IMR-90 (cell line): ENCODE results near the gene PRSS3. TPM values are rescaled to one million over a fixed set of nuclear protein-coding genes. Genes with fewer than 3 reads are reported as not detected.

Experiments used
- ATAC-seq: fragments of 200-7000 bp; cut with Tn5 transposase; 2 replicates; pipeline ENCODE4 v1.9.1; 2020; ENCODE audit warnings: low read depth, mild to moderate bottlenecking, moderate library complexity
- BruUV-seq: library from RNA; stranded (reverse); fragments of 400-500 nt; replicated peaks from 2 replicates; lab custom pipeline; 2021; lab: Mats Ljungman, UMichigan
- CTCF ChIA-PET: fragments of 300-600 bp; formaldehyde crosslinking; extraction: SDS; loops from one replicate; lab custom pipeline; 2021; ENCODE audit warnings: antibody characterized with exemption; lab: Yijun Ruan, JAX
- POLR2A ChIA-PET: fragments of 300-600 bp; sonication (Branson Sonifier 250); formaldehyde crosslinking; loops from one replicate; lab custom pipeline; 2022; ENCODE audit warnings: antibody characterized with exemption; ENCODE audit not compliant: unreplicated experiment; lab: Charles Lee
- DNase-seq: peaks from one replicate; pipeline ENCODE4 v3.0.0; 2013
- H2AFZ ChIP-seq: replicated peaks from 2 replicates; pipeline ENCODE3; 2013; ENCODE audit warnings: low read length, mild to moderate bottlenecking; ENCODE audit not compliant: poor library complexity
- H2AK5ac ChIP-seq: 2 replicates; pipeline ENCODE4 v1.6.1; 2013; ENCODE audit warnings: low read depth, low read length, inconsistent platforms
- H2AK9ac ChIP-seq: replicated peaks from 2 replicates; pipeline ENCODE3; 2013; ENCODE audit warnings: mild to moderate bottlenecking, low read depth, low read length, moderate library complexity; ENCODE audit not compliant: poor library complexity
- H2BK120ac ChIP-seq: 2 replicates; pipeline ENCODE4 v1.6.1; 2013; ENCODE audit warnings: low read depth, low read length, inconsistent platforms
- H2BK15ac ChIP-seq: 3 replicates; pipeline ENCODE4 v1.6.1; 2013; ENCODE audit warnings: low read depth, low read length, inconsistent platforms
- H2BK20ac ChIP-seq: 2 replicates; pipeline ENCODE4 v1.6.1; 2013; ENCODE audit warnings: low read depth, mild to moderate bottlenecking, inconsistent platforms, low read length, moderate library complexity
- H2BK5ac ChIP-seq: 2 replicates; pipeline ENCODE4 v1.6.1; 2013; ENCODE audit warnings: mild to moderate bottlenecking, low read depth, low read length, inconsistent platforms; ENCODE audit not compliant: poor library complexity, severe bottlenecking
- H3K14ac ChIP-seq: replicated peaks from 2 replicates; pipeline ENCODE4 v1.6.1; 2013; ENCODE audit warnings: low read depth, low read length, inconsistent platforms
- H3K18ac ChIP-seq: 2 replicates; pipeline ENCODE4 v1.6.1; 2013; ENCODE audit warnings: low read depth, low read length, control low read depth
- H3K23ac ChIP-seq: 2 replicates; pipeline ENCODE4 v1.6.1; 2013; ENCODE audit warnings: low read depth, low read length, inconsistent platforms
- H3K27ac ChIP-seq: 2 replicates; pipeline ENCODE4 v1.5.1; 2013; ENCODE audit warnings: mild to moderate bottlenecking, control low read depth, low read length; ENCODE audit not compliant: insufficient read depth
- H3K27me3 ChIP-seq: 2 replicates; pipeline ENCODE4 v1.6.1; 2013; ENCODE audit warnings: low read length; ENCODE audit not compliant: control insufficient read depth, insufficient read depth
- H3K36me3 ChIP-seq: 2 replicates; pipeline ENCODE4 v1.6.1; 2013; ENCODE audit warnings: low read length, mixed read lengths; ENCODE audit not compliant: control insufficient read depth, insufficient read depth
- H3K4ac ChIP-seq: 2 replicates; pipeline ENCODE4 v1.6.1; 2013; ENCODE audit warnings: low read depth, low read length, inconsistent platforms
- H3K4me1 ChIP-seq: 2 replicates; pipeline ENCODE4 v1.6.1; 2013; ENCODE audit warnings: low read length, mixed read lengths; ENCODE audit not compliant: control insufficient read depth, insufficient read depth
- H3K4me2 ChIP-seq: 2 replicates; pipeline ENCODE4 v1.6.1; 2013; ENCODE audit warnings: low read depth, mild to moderate bottlenecking, control low read depth, low read length, moderate library complexity
- H3K4me3 ChIP-seq: 2 replicates; pipeline ENCODE4 v1.5.1; 2013; ENCODE audit warnings: low read depth, mild to moderate bottlenecking, control low read depth, low read length, moderate library complexity; ENCODE audit not compliant: insufficient read depth
- H3K56ac ChIP-seq: 2 replicates; pipeline ENCODE4 v1.6.1; 2013; ENCODE audit warnings: low read length, inconsistent platforms; ENCODE audit not compliant: insufficient read depth; ENCODE audit errors: extremely low read depth
- H3K79me1 ChIP-seq, 2 experiments: 2 replicates each; pipeline ENCODE4 v1.6.1; 2013; ENCODE audit warnings: low read length in 2 of 2, inconsistent platforms in 1 of 2, low read depth in 1 of 2
- H3K9ac ChIP-seq: 2 replicates; pipeline ENCODE4 v1.6.1; 2013; ENCODE audit warnings: low read depth, low read length, control low read depth
- H3K9me1 ChIP-seq: 2 replicates; pipeline ENCODE4 v1.6.1; 2013; ENCODE audit warnings: low read length, inconsistent platforms; ENCODE audit not compliant: insufficient read depth
- H3K9me3 ChIP-seq: 2 replicates; pipeline ENCODE4 v1.6.1; 2013; ENCODE audit warnings: low read length; ENCODE audit not compliant: control insufficient read depth, insufficient read depth
- H4K20me1 ChIP-seq: 2 replicates; pipeline ENCODE4 v1.6.1; 2013; ENCODE audit warnings: low read length, inconsistent platforms; ENCODE audit not compliant: insufficient read depth
- H4K5ac ChIP-seq: 2 replicates; pipeline ENCODE4 v1.6.1; 2013; ENCODE audit warnings: mild to moderate bottlenecking, low read depth, low read length, control low read depth
- H4K8ac ChIP-seq, 2 experiments: 2 replicates each; pipeline ENCODE4 v1.6.1; 2013; ENCODE audit warnings: low read depth in 2 of 2, low read length in 2 of 2, control low read depth in 1 of 2, inconsistent platforms in 1 of 2
- H4K91ac ChIP-seq: 2 replicates; pipeline ENCODE4 v1.6.1; 2013; ENCODE audit warnings: low read depth, low read length, inconsistent platforms; ENCODE audit not compliant: insufficient read depth
- CEBPB ChIP-seq: IDR thresholded peaks from 2 replicates; pipeline ENCODE4 v1.6.1; 2012; ENCODE audit warnings: low read depth, low read length, improper control_type of control experiment
- CTCF ChIP-seq: conservative IDR thresholded peaks from 2 replicates; pipeline ENCODE4 v1.5.1; 2012; ENCODE audit warnings: mild to moderate bottlenecking, low read depth, low read length, improper control_type of control experiment
- FOS ChIP-seq: fragments of 150-350 bp; IDR thresholded peaks from 2 replicates; pipeline ENCODE4 v1.6.1; 2016; ENCODE audit warnings: low read depth, low read length
- MAFK ChIP-seq: IDR thresholded peaks from 2 replicates; pipeline ENCODE4 v1.6.1; 2012; ENCODE audit warnings: low read depth, low read length, improper control_type of control experiment
- MAZ ChIP-seq: IDR thresholded peaks from 2 replicates; pipeline ENCODE4 v1.6.1; 2012; ENCODE audit warnings: low read depth, mild to moderate bottlenecking, low read length, improper control_type of control experiment, moderate library complexity, borderline replicate concordance
- POLR2A ChIP-seq: IDR thresholded peaks from 2 replicates; pipeline ENCODE4 v1.6.1; 2012; ENCODE audit warnings: mild to moderate bottlenecking, low read depth, low read length
- RAD21 ChIP-seq: IDR thresholded peaks from 2 replicates; pipeline ENCODE4 v1.6.1; 2012; ENCODE audit warnings: low read length, improper control_type of control experiment
- RCOR1 ChIP-seq: IDR thresholded peaks from 2 replicates; pipeline ENCODE4 v1.6.1; 2012; ENCODE audit warnings: mild to moderate bottlenecking, low read length, improper control_type of control experiment; ENCODE audit not compliant: insufficient replicate concordance
- RFX5 ChIP-seq: IDR thresholded peaks from 2 replicates; pipeline ENCODE4 v1.8.0; 2012; ENCODE audit warnings: low read depth, mild to moderate bottlenecking, low read length, moderate library complexity
- SMC3 ChIP-seq: fragments of 150-350 bp; IDR thresholded peaks from 2 replicates; pipeline ENCODE4 v1.6.1; 2016; ENCODE audit warnings: low read depth, mild to moderate bottlenecking, antibody characterized with exemption, low read length, moderate library complexity
- USF2 ChIP-seq: fragments of 150-350 bp; IDR thresholded peaks from 2 replicates; pipeline ENCODE4 v1.6.1; 2017; ENCODE audit warnings: mild to moderate bottlenecking, antibody characterized with exemption, low read length, low read depth
- WGBS, 2 experiments: methylation state at CpG; one replicate each; pipeline versions ENCODE4 v1.1.5 to v1.1.7; 2013; ENCODE audit warnings: missing lambda C conversion rate in 2 of 2; ENCODE audit not compliant: insufficient read length in 1 of 2; ENCODE audit errors: extremely low coverage in 2 of 2; 5-methylcytosine and 5-hydroxymethylcytosine counted together
- dilution Hi-C: fragments of 300-500 bp; cut with HindIII; formaldehyde crosslinking; loops from one replicate; pipeline ENCODE4 v1.14.3; 2018; ENCODE audit warnings: low sequenced_read_pairs; ENCODE audit not compliant: unreplicated experiment
- in situ Hi-C: fragments of 300-500 bp; cut with MboI; formaldehyde crosslinking; loops from 3 replicates; pipeline ENCODE4 v1.14.3; 2019; ENCODE audit warnings: low sequenced_read_pairs, inconsistent platforms, mixed read lengths
- intact Hi-C: fragments of 100-400 bp; cut with micrococcal nuclease; formaldehyde crosslinking; loops from 2 replicates; pipeline ENCODE4 v1.10.0; 2022
- polyA plus RNA-seq, 3 experiments: library from polyadenylated mRNA; depleted of rRNA; stranded (reverse); fragments of >200 nt; gene quantifications; 2 replicates each; pipeline ENCODE4 v1.2.3, GENCODE V29; 2012; ENCODE audit warnings: low replicate concordance in 1 of 3
- total RNA-seq: library from RNA; depleted of rRNA; stranded (reverse); fragments of >200 nt; gene quantifications from 2 replicates; pipeline ENCODE4 v1.2.3, GENCODE V29; 2012

The PRSS3 gene
- total and polyA plus RNA-seq, 2 of the 4 experiments (the other 2 are of a cell fraction) = 7.0 to 26.9 TPM

GRCh38 chr9:33797837-33798236, 2.5 kb downstream of the PRSS3 start:
- dilution Hi-C loops (no loop called here), in situ Hi-C loops (no loop called here), intact Hi-C loops (no loop called here)
- Histone ChIP-seq H3K9ac (no peak overlapping the region), H3K4me1 (no peaks in the 10 kb centered on the region), H3K27me3 (peaks cover 23% of the 10 kb centered on the region), H3K36me3 (no peaks in the 10 kb centered on the region), H4K91ac (no peak overlapping the region), H3K56ac (no peak overlapping the region), H4K20me1 (no peaks in the 10 kb centered on the region), H3K18ac (no peak overlapping the region), H2BK120ac (no peak overlapping the region), H2BK5ac (no peak overlapping the region), H2AK5ac (no peak overlapping the region), H3K79me1 (no peaks in the 10 kb centered on the region), H2AFZ (no peak overlapping the region), H3K27ac (no peak overlapping the region), H4K8ac (no peak overlapping the region), H4K5ac (no peak overlapping the region), H3K4ac (no peak overlapping the region), H3K23ac (no peak overlapping the region), H3K4me3 (no peak overlapping the region), H2BK15ac (no peak overlapping the region), H3K4me2 (no peak overlapping the region), H3K9me3 (peaks cover 6% of the 10 kb centered on the region), H2BK20ac (no peak overlapping the region), H3K9me1 (peaks cover 5% of the 10 kb centered on the region), H2AK9ac (no peak overlapping the region), H3K14ac (no peak overlapping the region)
- ATAC-seq = no peak
- TF ChIP-seq RCOR1 (no peak), MAZ (no peak), SMC3 (no peak), MAFK (no peak), USF2 (no peak), FOS (no peak), CTCF (no peak), RAD21 (no peak), POLR2A (no peak), CEBPB (no peak), RFX5 (no peak)
- no peak for DNase-seq
- BruUV-seq = no TSS peak
- ChIA-PET CTCF (no interaction called here), POLR2A (no interaction called here)
- 43% methylated on average over 4 of the region's 8 CpGs; no CpG with 5 or more reads in 1 of the 2 experiments for WGBS, 2 experiments
